ENCODE data around the gene MAD1L1.

Gene MAD1L1

GRCh38 chr7:1897861-1898627, 334.7 kb downstream of the MAD1L1 start:
- in situ Hi-C loops (cut with MboI; ENCODE audit: low sequenced_read_pairs): no loop called here
- H3K36me3 ChIP-seq (replicated peaks): no peaks in the 10 kb centered on the region
- H3K27me3 ChIP-seq (ENCODE audit: low read depth): no peaks in the 10 kb centered on the region
- no peaks in the 10 kb centered on the region for H3K9me3 ChIP-seq
- no peak for DNase-seq (ENCODE audit: low spot score in 2 of 2)
- H3K4me3 ChIP-seq: no peak overlapping the region
- no peaks in the 10 kb centered on the region for H3K4me1 ChIP-seq

GRCh38 chr7:1897076-1897860, 335.5 kb downstream of the MAD1L1 start:
- no peaks in the 10 kb centered on the region for H3K27me3 ChIP-seq (ENCODE audit: low read depth)
- H3K4me1 ChIP-seq: no peaks in the 10 kb centered on the region
- H3K9me3 ChIP-seq: no peaks in the 10 kb centered on the region
- H3K4me3 ChIP-seq: no peak overlapping the region
- no peak for DNase-seq (ENCODE audit: low spot score in 2 of 2)
- H3K36me3 ChIP-seq (replicated peaks): no peaks in the 10 kb centered on the region
- in situ Hi-C loops (cut with MboI; ENCODE audit: low sequenced_read_pairs): no loop called here

GRCh38 chr7:1895664-1896515, 336.9 kb downstream of the MAD1L1 start:
- Histone ChIP-seq H3K4me3 (no peak overlapping the region), H3K4me1 (no peaks in the 10 kb centered on the region), H3K36me3 (replicated peaks) (no peaks in the 10 kb centered on the region), H3K9me3 (no peaks in the 10 kb centered on the region), H3K27me3 (ENCODE audit: low read depth) (no peaks in the 10 kb centered on the region)
- DNase-seq (ENCODE audit: low spot score in 2 of 2): no peak
- in situ Hi-C loops (cut with MboI; ENCODE audit: low sequenced_read_pairs): no loop called here

GRCh38 chr7:1894906-1895663, 337.7 kb downstream of the MAD1L1 start:
- Histone ChIP-seq H3K9me3 (no peaks in the 10 kb centered on the region), H3K36me3 (replicated peaks) (no peaks in the 10 kb centered on the region), H3K4me3 (no peak overlapping the region), H3K27me3 (ENCODE audit: low read depth) (no peaks in the 10 kb centered on the region), H3K4me1 (no peaks in the 10 kb centered on the region)
- no peak for DNase-seq (ENCODE audit: low spot score in 2 of 2)
- in situ Hi-C loops (cut with MboI; ENCODE audit: low sequenced_read_pairs): no loop called here

GRCh38 chr7:1894313-1894900, 338.3 kb downstream of the MAD1L1 start:
- Histone ChIP-seq H3K4me3 (no peak overlapping the region), H3K9me3 (no peaks in the 10 kb centered on the region), H3K4me1 (no peaks in the 10 kb centered on the region), H3K27me3 (ENCODE audit: low read depth) (no peaks in the 10 kb centered on the region), H3K36me3 (replicated peaks) (no peaks in the 10 kb centered on the region)
- no peak for DNase-seq (ENCODE audit: low spot score in 2 of 2)
- in situ Hi-C loops (cut with MboI; ENCODE audit: low sequenced_read_pairs): no loop called here

- H3K36me3 ChIP-seq (replicated peaks): no peaks in the 10 kb centered on the region
- no peaks in the 10 kb centered on the region for H3K27me3 ChIP-seq (ENCODE audit: low read depth)
- H3K4me1 ChIP-seq: no peaks in the 10 kb centered on the region
- no peak overlapping the region for H3K4me3 ChIP-seq
- in situ Hi-C loops (cut with MboI; ENCODE audit: low sequenced_read_pairs): no loop called here
- H3K9me3 ChIP-seq: no peaks in the 10 kb centered on the region
- no peak for DNase-seq (ENCODE audit: low spot score in 2 of 2)
Observed at GRCh38 chr7:1893451-1893850, 339.3 kb downstream of the MAD1L1 start.

- Histone ChIP-seq H3K27me3 (ENCODE audit: low read depth) (no peaks in the 10 kb centered on the region), H3K4me3 (no peak overlapping the region), H3K4me1 (no peaks in the 10 kb centered on the region), H3K36me3 (replicated peaks) (no peaks in the 10 kb centered on the region), H3K9me3 (no peaks in the 10 kb centered on the region)
- in situ Hi-C loops (cut with MboI; ENCODE audit: low sequenced_read_pairs): no loop called here
- DNase-seq (ENCODE audit: low spot score in 2 of 2): no peak
Observed at GRCh38 chr7:1893036-1893435, 339.7 kb downstream of the MAD1L1 start.

- in situ Hi-C loops (cut with MboI; ENCODE audit: low sequenced_read_pairs): no loop called here
- no peaks in the 10 kb centered on the region for H3K4me1 ChIP-seq
- H3K4me3 ChIP-seq: no peak overlapping the region
- no peaks in the 10 kb centered on the region for H3K9me3 ChIP-seq
- H3K27me3 ChIP-seq (ENCODE audit: low read depth): no peaks in the 10 kb centered on the region
- no peaks in the 10 kb centered on the region for H3K36me3 ChIP-seq (replicated peaks)
- DNase-seq (ENCODE audit: low spot score in 2 of 2): no peak
Observed at GRCh38 chr7:1892011-1892965, 340.5 kb downstream of the MAD1L1 start.

GRCh38 chr7:1890289-1891235, 342.2 kb downstream of the MAD1L1 start:
- Histone ChIP-seq H3K36me3 (replicated peaks) (no peaks in the 10 kb centered on the region), H3K9me3 (no peaks in the 10 kb centered on the region), H3K27me3 (ENCODE audit: low read depth) (no peaks in the 10 kb centered on the region), H3K4me1 (no peaks in the 10 kb centered on the region), H3K4me3 (no peak overlapping the region)
- in situ Hi-C loops (cut with MboI; ENCODE audit: low sequenced_read_pairs): no loop called here
- DNase-seq (ENCODE audit: low spot score in 2 of 2): no peak

- in situ Hi-C loops (cut with MboI; ENCODE audit: low sequenced_read_pairs): no loop called here
- no peak for DNase-seq (ENCODE audit: low spot score in 2 of 2)
- Histone ChIP-seq H3K9me3 (no peaks in the 10 kb centered on the region), H3K36me3 (replicated peaks) (no peaks in the 10 kb centered on the region), H3K27me3 (ENCODE audit: low read depth) (no peaks in the 10 kb centered on the region), H3K4me3 (no peak overlapping the region), H3K4me1 (no peaks in the 10 kb centered on the region)
Observed at GRCh38 chr7:1889556-1890181, 343.1 kb downstream of the MAD1L1 start.

GRCh38 chr7:1889091-1889490, 343.7 kb downstream of the MAD1L1 start:
- H3K36me3 ChIP-seq (replicated peaks): no peaks in the 10 kb centered on the region
- DNase-seq (ENCODE audit: low spot score in 2 of 2): no peak
- no peaks in the 10 kb centered on the region for H3K4me1 ChIP-seq
- H3K4me3 ChIP-seq: no peak overlapping the region
- H3K9me3 ChIP-seq: no peaks in the 10 kb centered on the region
- H3K27me3 ChIP-seq (ENCODE audit: low read depth): no peaks in the 10 kb centered on the region
- in situ Hi-C loops (cut with MboI; ENCODE audit: low sequenced_read_pairs): no loop called here
